ENCODE data around the gene COX11. TPM values are rescaled to one million over a fixed set of nuclear protein-coding genes. Genes with fewer than 3 reads are reported as not detected.
A peak's percentile ranks its signal among the peaks of the same experiment; 100 is the strongest.

Gene COX11
- total RNA-seq = 10 to 100 TPM; 30.8 to 61.4 (median 42.3) TPM

DNA sequence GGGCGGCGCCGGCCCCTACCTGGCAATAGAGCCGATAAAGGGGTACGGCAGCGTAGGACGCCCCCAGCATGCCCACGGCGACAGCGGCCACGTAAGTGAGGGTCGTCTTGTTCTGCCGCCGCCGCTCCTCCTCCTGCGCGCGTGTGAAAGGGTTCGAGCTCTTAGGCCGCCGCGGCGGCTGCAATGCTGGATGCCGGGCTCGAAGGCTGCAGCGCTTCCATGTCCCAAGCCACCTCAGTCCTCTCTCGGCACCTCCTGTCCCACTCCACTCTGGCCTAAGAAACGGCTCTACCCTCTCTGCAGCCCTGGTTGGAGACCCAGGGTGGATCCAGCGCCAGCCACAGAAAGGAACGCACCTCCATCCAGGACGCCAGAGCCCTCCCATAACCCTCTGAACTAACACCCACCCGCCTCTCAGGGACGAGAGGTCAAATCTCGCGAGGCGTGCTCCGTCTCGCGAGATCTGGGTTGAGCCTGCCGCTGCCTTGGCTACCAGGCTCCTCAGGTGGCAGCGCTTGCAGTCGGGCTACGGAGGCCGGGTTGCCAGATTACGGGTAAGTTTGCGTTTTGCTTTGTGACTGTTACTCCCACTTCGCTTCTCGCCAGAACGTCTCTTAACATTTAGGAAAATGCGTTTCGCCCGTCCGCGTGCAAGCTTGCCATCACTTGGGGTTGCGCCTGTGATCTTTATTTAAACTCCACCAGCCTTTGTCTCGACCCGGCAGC, at the start of gene COX11, which contains the start of gene STXBP4:
Gene COX11, minus strand, starts transcription at position 393 of the 726 bp plus-strand sequence. Its CDS starts 8 bp downstream, at position 385.
Gene STXBP4, plus strand, starts transcription at position 504 of the 726 bp plus-strand sequence. CDS start 17,455 bp downstream, outside the sequence.
- DNase-seq (ENCODE audit: low spot score in 2 of 2) = peak; percentile 94 to 98
- no peak for TF ChIP-seq POLR2A (IDR thresholded peaks at IDR 0.05)
- TF ChIP-seq CTCF (IDR thresholded peaks at IDR 0.05) = peak in 1 of 3 donors; percentile 5
- H3K4me3 ChIP-seq (ENCODE audit: low read depth, poor library complexity, severe bottlenecking) = peak within 1 kb of the TSS; percentile 87
- intact Hi-C loops (cut with DNase I; ENCODE audit: low total_unique reads) = no loop called here
- 0% methylated on average over 40 to 54 of the region's 57 CpGs for WGBS, 2 donors

DNA sequence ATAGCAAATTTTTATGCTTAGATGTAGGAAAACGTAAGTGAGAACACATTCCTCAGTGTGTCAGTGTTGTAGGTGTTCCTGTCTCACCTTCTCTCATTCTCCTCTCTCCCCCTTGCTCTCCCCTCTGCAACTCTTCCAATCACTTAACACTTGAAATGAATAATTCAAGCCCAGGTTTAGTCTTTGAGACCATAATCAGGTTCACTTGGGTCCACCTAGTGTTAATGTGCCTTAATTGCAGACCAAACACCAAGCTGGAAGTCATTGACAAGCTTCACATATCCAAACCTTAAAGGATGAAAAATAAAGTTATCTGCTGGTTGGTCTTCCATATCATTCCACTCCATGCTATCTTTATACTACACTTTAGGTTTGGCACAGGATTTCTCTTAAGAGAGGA, 37.1 kb upstream of the COX11 start:
- WGBS, 2 donors = 100% methylated on average over 1 of the region's 1 CpG
- intact Hi-C loops (cut with DNase I; ENCODE audit: low total_unique reads) = no loop called here
- H3K4me3 ChIP-seq (ENCODE audit: low read depth, poor library complexity, severe bottlenecking) = no peak overlapping the region
- TF ChIP-seq POLR2A (IDR thresholded peaks at IDR 0.05) (no peak), CTCF (IDR thresholded peaks at IDR 0.05) (no peak)
- no peak for DNase-seq (ENCODE audit: low spot score in 2 of 2)

GRCh38 chr17:55004484-55004883, 36.0 kb upstream of the COX11 start:
- intact Hi-C loops (cut with DNase I; ENCODE audit: low total_unique reads) = no loop called here
- DNase-seq (ENCODE audit: low spot score in 2 of 2) = no peak
- no peak overlapping the region for H3K4me3 ChIP-seq (ENCODE audit: low read depth, poor library complexity, severe bottlenecking)
- 90 to 93% methylated on average over 5 of the region's 5 CpGs for WGBS, 2 donors
- no peak for TF ChIP-seq POLR2A (IDR thresholded peaks at IDR 0.05)
- no peak for TF ChIP-seq CTCF (IDR thresholded peaks at IDR 0.05)

- intact Hi-C loops (cut with DNase I; ENCODE audit: low total_unique reads) = no loop called here
These were observed 34.0 kb upstream of the COX11 start for GRCh38 chr17:55002458-55002857.

GRCh38 chr17:54996441-54996840, 28.0 kb upstream of the COX11 start:
- TF ChIP-seq POLR2A (IDR thresholded peaks at IDR 0.05) (no peak), CTCF (IDR thresholded peaks at IDR 0.05) (no peak)
- DNase-seq (ENCODE audit: low spot score in 2 of 2) = no peak
- intact Hi-C loops (cut with DNase I; ENCODE audit: low total_unique reads) = loop anchor here (5.0 kb wide), 1 partner anchor 361 kb away; no protein-coding TSS in a partner anchor
- 93 to 95% methylated on average over 1 of the region's 1 CpG for WGBS, 2 donors
- H3K4me3 ChIP-seq (ENCODE audit: low read depth, poor library complexity, severe bottlenecking) = no peak overlapping the region

More at GRCh38 chr17:55002458-55002857, 34.0 kb upstream of the COX11 start:
- TF ChIP-seq POLR2A (IDR thresholded peaks at IDR 0.05) (no peak), CTCF (IDR thresholded peaks at IDR 0.05) (no peak)
- DNase-seq (ENCODE audit: low spot score in 2 of 2) = no peak
- no peak overlapping the region for H3K4me3 ChIP-seq (ENCODE audit: low read depth, poor library complexity, severe bottlenecking)
